Measurements from ENCODE around the gene PDCL3.
A peak's percentile ranks its signal among the peaks of the same experiment; 100 is the strongest.

Gene PDCL3

GRCh38 chr2:100562613-100563406 lies at the start of gene PDCL3:
Gene PDCL3, plus strand, starts transcription at chr2:100562993. Its CDS starts 75 bp downstream, at chr2:100563068.
- peak within 1 kb of the TSS; percentile 81 for H3K27ac ChIP-seq (ENCODE audit: low read length)
- H4K20me1 ChIP-seq (ENCODE audit: insufficient read depth, low read length), result no peaks in the 10 kb centered on the region
- no peaks in the 10 kb centered on the region for H3K36me3 ChIP-seq (replicated peaks; ENCODE audit: insufficient read depth, low read length)
- no peak for TF ChIP-seq EZH2 (optimal IDR thresholded peaks at IDR 0.05; ENCODE audit: low read depth, low read length)
- no peak; the same call in 1 of the 2 replicates for TF ChIP-seq CTCF (IDR thresholded peaks at IDR 0.05; ENCODE audit: low read length)
- no peak for TF ChIP-seq EZH2phosphoT487 (IDR thresholded peaks at IDR 0.05; ENCODE audit: low read length)
- peak within 1 kb of the TSS; percentile 93 for H3K4me3 ChIP-seq (ENCODE audit: low read length)
- H3K27me3 ChIP-seq (replicated peaks; ENCODE audit: insufficient read depth, low read length), result no peaks in the 10 kb centered on the region
- peaks cover 14% of the 10 kb centered on the region; the same call in 1 of the 2 replicates for H3K79me2 ChIP-seq (ENCODE audit: low read length)
- no peaks in the 10 kb centered on the region for H3K9me3 ChIP-seq (replicated peaks; ENCODE audit: insufficient read depth, low read length)
- peaks cover 18% of the 10 kb centered on the region for H3F3A ChIP-seq (ENCODE audit: insufficient read depth, low read length)
- H3K4me1 ChIP-seq (ENCODE audit: low read length), result peaks cover 10% of the 10 kb centered on the region
- H2AFZ ChIP-seq (ENCODE audit: low read length), result peak within 1 kb of the TSS; percentile 97
- H3K4me2 ChIP-seq (ENCODE audit: low read depth, low read length), result peak within 1 kb of the TSS; percentile 91
- no peaks in the 10 kb centered on the region for H3K9me2 ChIP-seq (replicated peaks; ENCODE audit: insufficient read depth, low read length)
- peak; percentile 99 for DNase-seq
- peak within 1 kb of the TSS; percentile 89 for H3K9ac ChIP-seq (ENCODE audit: low read length)

- Histone ChIP-seq H3K4me2 (ENCODE audit: low read depth, low read length) (no peak overlapping the region), H3K4me3 (ENCODE audit: low read length) (no peak overlapping the region), H3K27ac (ENCODE audit: low read length) (no peak overlapping the region), H2AFZ (ENCODE audit: low read length) (no peak overlapping the region), H3K27me3 (replicated peaks; ENCODE audit: insufficient read depth, low read length) (no peaks in the 10 kb centered on the region), H3K9me2 (replicated peaks; ENCODE audit: insufficient read depth, low read length) (no peaks in the 10 kb centered on the region), H3K36me3 (replicated peaks; ENCODE audit: insufficient read depth, low read length) (no peaks in the 10 kb centered on the region), H3K79me2 (ENCODE audit: low read length) (no peaks in the 10 kb centered on the region), H4K20me1 (ENCODE audit: insufficient read depth, low read length) (no peaks in the 10 kb centered on the region), H3K9ac (ENCODE audit: low read length) (no peak overlapping the region), H3F3A (ENCODE audit: insufficient read depth, low read length) (no peaks in the 10 kb centered on the region), H3K9me3 (replicated peaks; ENCODE audit: insufficient read depth, low read length) (no peaks in the 10 kb centered on the region), H3K4me1 (ENCODE audit: low read length) (no peaks in the 10 kb centered on the region)
- DNase-seq, result no peak
- TF ChIP-seq EZH2phosphoT487 (IDR thresholded peaks at IDR 0.05; ENCODE audit: low read length) (no peak), CTCF (IDR thresholded peaks at IDR 0.05; ENCODE audit: low read length) (no peak), EZH2 (optimal IDR thresholded peaks at IDR 0.05; ENCODE audit: low read depth, low read length) (no peak)
Observed at GRCh38 chr2:100513650-100514049, 49.1 kb upstream of the PDCL3 start.

- no peak for DNase-seq
- Histone ChIP-seq H3K4me3 (ENCODE audit: low read length) (no peak overlapping the region), H2AFZ (ENCODE audit: low read length) (no peak overlapping the region), H3K4me1 (ENCODE audit: low read length) (no peaks in the 10 kb centered on the region), H3F3A (ENCODE audit: insufficient read depth, low read length) (no peaks in the 10 kb centered on the region), H4K20me1 (ENCODE audit: insufficient read depth, low read length) (no peaks in the 10 kb centered on the region), H3K4me2 (ENCODE audit: low read depth, low read length) (no peak overlapping the region), H3K9ac (ENCODE audit: low read length) (no peak overlapping the region), H3K9me2 (replicated peaks; ENCODE audit: insufficient read depth, low read length) (no peaks in the 10 kb centered on the region), H3K27ac (ENCODE audit: low read length) (no peak overlapping the region), H3K79me2 (ENCODE audit: low read length) (no peaks in the 10 kb centered on the region), H3K36me3 (replicated peaks; ENCODE audit: insufficient read depth, low read length) (no peaks in the 10 kb centered on the region), H3K9me3 (replicated peaks; ENCODE audit: insufficient read depth, low read length) (no peaks in the 10 kb centered on the region), H3K27me3 (replicated peaks; ENCODE audit: insufficient read depth, low read length) (no peaks in the 10 kb centered on the region)
- TF ChIP-seq EZH2 (optimal IDR thresholded peaks at IDR 0.05; ENCODE audit: low read depth, low read length), result no peak
- TF ChIP-seq EZH2phosphoT487 (IDR thresholded peaks at IDR 0.05; ENCODE audit: low read length), result no peak
- no peak for TF ChIP-seq CTCF (IDR thresholded peaks at IDR 0.05; ENCODE audit: low read length)
Observed at GRCh38 chr2:100517556-100517955, 45.2 kb upstream of the PDCL3 start.

Data from MM.1S (cell line).